Psoas muscle (tissue), 8 donors: ENCODE data around the gene LRPAP1. TPM values are rescaled to one million over a fixed set of nuclear protein-coding genes. Genes with fewer than 3 reads are reported as not detected.
"Not testable (repeated sequence)": the region's sequence is repeated elsewhere in the genome, so short reads cannot be mapped to it uniquely, and the experiment has no call there.

Source experiments
- ATAC-seq, 4 donors: fragments of 200-7000 bp; cut with Tn5 transposase; one replicate each; pipeline ENCODE4 v1.9.1; 2020; ENCODE audit warnings: moderate library complexity in 3 of 4, mild to moderate bottlenecking in 2 of 4
- DNase-seq, 2 donors: peaks; one replicate each; pipeline ENCODE4 v3.0.0-alpha.2; 2020
- H3K27ac ChIP-seq: fragments of 200-600 bp; one replicate; pipeline ENCODE4 v1.8.0; 2022
- H3K27me3 ChIP-seq, 3 donors: fragments of 200-600 bp in 1 of 3; one replicate each; pipeline versions ENCODE4 v1.6.1 to v1.8.0; 2013 to 2022; ENCODE audit warnings: low read length in 2 of 3, mild to moderate bottlenecking in 2 of 3, moderate library complexity in 1 of 3; ENCODE audit not compliant: insufficient read depth in 3 of 3
- H3K36me3 ChIP-seq, 2 donors: fragments of 200-600 bp in 1 of 2; one replicate each; pipeline versions ENCODE4 v1.6.1 to v1.8.0; 2013 to 2022; ENCODE audit warnings: low read depth in 1 of 2, mild to moderate bottlenecking in 1 of 2, moderate library complexity in 1 of 2; ENCODE audit not compliant: insufficient read depth in 1 of 2
- H3K4me1 ChIP-seq: fragments of 200-600 bp; one replicate; pipeline ENCODE4 v1.8.0; 2022
- H3K4me3 ChIP-seq: fragments of 200-600 bp; one replicate; pipeline ENCODE4 v1.8.0; 2022; ENCODE audit warnings: mild to moderate bottlenecking
- H3K9me3 ChIP-seq: fragments of 200-600 bp; one replicate; pipeline ENCODE4 v1.8.0; 2022
- WGBS, 3 donors: extraction: QIAGEN DNeasy Blood & Tissue Kit; methylation state at CpG; one replicate each; pipeline versions ENCODE4 v1.1.6 to v1.1.7; 2013; 5-methylcytosine and 5-hydroxymethylcytosine counted together
- intact Hi-C, 2 donors: fragments of 100-400 bp; cut with DNase I; formaldehyde crosslinking; loops; one replicate each; pipeline versions ENCODE4 v1.11.0 to v1.14.2; 2022
- polyA plus RNA-seq, 3 donors: library from polyadenylated mRNA; stranded (reverse); fragments of 200-250 nt; gene quantifications; one replicate each; pipeline ENCODE4 v1.2.3, GENCODE V29; 2013
- total RNA-seq, 4 donors: library from RNA; stranded (reverse); fragmentation: NEBNext Ultra II Directional in 2 of 4; extraction: Animal tissue kit (Norgen Biotek cat#: 25700) in 2 of 4; gene quantifications; one replicate each; pipeline versions ENCODE4 v1.2.1 to v1.2.4, GENCODE V29; 2021 to 2023
- donor health status: healthy with polysubstance abuse.
- donor health status: DM: no; HTN: no; CAD: no; lungs with moderate emphysema.
- donor health status: Bipolar disorder and iron deficiency.
- donor health status: healthy.
- donor health status: DM: yes; HTN: yes; CAD: no.
- donor health status: DM: no; HTN: no; CAD: no.
- donor health status: DM: no; HTN: no; CAD: no.
- donor health status: DM: yes; HTN: yes; CAD: no.

Gene LRPAP1
- total and polyA plus RNA-seq, 7 donors = 73.7 to 123 (median 105) TPM

DNA sequence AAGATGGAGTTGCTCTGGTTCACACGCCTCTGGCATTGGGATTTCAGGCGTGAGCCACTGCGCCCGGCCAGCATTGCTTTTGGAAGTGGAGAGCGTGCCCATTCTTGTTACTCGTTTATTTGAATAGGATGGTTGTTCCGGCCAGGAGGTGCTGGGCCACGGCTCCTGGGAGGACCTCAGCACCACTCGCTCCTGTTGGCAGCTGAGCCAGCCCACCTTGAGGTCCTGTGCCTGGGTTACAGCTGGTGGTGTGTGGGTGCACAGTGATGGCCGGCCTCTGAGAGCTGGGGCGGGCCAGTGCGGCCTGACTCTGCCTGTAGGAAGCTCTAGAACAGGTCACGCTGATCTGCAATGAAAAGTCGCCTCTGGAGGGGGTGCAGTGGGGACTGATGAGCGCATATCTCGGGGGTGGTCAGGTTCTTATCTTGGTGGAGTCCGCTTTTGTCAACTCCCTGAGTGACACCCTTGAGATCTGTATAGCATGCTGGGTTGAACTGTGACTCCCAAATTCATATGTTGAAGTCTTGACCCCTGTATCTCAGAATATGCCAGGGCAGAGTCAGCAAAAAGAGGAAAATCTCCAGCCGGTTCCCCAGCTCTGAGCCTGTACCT is 23.3 kb upstream of the LRPAP1 start:
- H3K9me3 ChIP-seq, H3K36me3 ChIP-seq, H3K27me3 ChIP-seq, H3K4me1 ChIP-seq, H3K4me3 ChIP-seq, intact Hi-C loops, ATAC-seq, H3K27ac ChIP-seq, DNase-seq: not testable (repeated sequence)
- WGBS, 3 donors = 79 to 80% (median 80%) methylated on average over 18 of the region's 18 CpGs

DNA sequence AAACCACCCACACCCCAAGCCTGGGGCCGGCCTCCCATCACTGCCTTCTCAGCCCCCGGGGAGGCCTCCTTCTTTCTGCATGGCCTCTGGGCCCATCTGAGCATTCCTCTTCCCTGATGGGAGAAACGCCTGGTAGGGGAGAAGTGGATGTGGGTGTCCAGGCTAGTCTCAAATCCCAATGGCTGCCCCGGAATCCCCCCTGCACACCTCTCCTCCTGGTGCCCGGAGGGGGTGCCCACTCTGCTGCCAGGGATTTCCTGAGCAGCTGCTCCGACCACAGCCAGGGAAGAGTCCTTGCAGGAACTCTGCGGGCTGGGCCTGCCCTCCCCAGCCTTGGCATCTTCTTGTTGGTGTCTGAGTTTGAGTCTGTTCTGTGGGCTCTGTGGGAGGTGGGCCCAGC is 19.1 kb upstream of the LRPAP1 start:
- H3K9me3 ChIP-seq, H3K27ac ChIP-seq, ATAC-seq, H3K4me1 ChIP-seq, DNase-seq, H3K4me3 ChIP-seq, H3K36me3 ChIP-seq, intact Hi-C loops, H3K27me3 ChIP-seq: not testable (repeated sequence)
- 85 to 91% (median 87%) methylated on average over 5 of the region's 7 CpGs for WGBS, 3 donors

DNA sequence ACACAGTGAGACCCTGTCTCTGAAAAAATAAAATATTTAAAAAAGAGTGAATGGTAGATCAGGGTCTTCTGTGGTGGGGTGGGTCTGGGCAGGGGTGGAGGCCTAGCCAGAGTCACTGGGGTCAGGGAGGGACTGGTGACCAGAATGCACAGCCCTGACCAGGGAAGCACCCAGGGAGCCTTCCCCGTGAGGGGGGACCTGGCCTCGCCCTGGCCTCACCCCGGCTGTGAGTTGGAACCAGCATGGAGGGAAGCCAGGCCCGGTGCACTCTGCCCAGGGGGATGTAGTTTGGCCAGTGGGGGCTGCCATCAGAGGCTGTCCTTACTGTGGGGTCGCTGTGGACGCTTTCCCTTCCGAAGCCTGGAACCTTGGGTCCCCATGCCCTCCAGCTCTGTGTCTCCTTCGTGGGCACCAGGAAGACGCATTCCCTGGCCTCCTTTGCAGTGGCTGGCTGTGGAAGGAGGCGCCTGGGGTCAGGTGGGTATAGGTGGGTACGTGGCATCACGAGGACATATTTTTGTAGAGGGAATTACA is 18.6 kb upstream of the LRPAP1 start:
- H3K27ac ChIP-seq, H3K4me3 ChIP-seq, H3K27me3 ChIP-seq, H3K9me3 ChIP-seq, intact Hi-C loops, H3K36me3 ChIP-seq, DNase-seq, H3K4me1 ChIP-seq, ATAC-seq: not testable (repeated sequence)
- 89 to 93% (median 91%) methylated on average over 10 to 12 of the region's 12 CpGs for WGBS, 3 donors

DNA sequence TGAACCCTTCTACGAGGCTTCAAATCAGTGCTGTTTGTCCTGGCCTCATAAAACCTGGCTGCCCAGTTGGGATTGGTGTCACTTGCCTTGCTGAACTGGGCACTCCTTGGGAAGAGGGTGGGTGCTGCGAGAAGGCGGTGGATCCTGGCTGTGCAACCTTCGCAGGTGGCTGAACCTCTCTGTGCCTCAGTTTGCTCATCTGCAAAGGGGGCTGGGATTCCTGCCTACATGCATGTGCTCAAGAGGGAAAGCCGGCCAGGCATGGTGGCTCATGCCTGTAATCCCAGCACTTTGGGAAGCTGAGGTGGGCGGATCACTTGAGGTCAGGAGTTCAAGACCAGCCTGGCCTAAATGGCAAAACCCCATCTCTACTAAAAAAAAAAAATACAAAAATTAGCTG is 17.8 kb upstream of the LRPAP1 start:
- H3K36me3 ChIP-seq, H3K4me3 ChIP-seq, intact Hi-C loops, H3K4me1 ChIP-seq, ATAC-seq, H3K27me3 ChIP-seq, DNase-seq, H3K9me3 ChIP-seq, H3K27ac ChIP-seq: not testable (repeated sequence)
- WGBS, 3 donors = 93 to 95% (median 93%) methylated on average over 6 of the region's 6 CpGs

DNA sequence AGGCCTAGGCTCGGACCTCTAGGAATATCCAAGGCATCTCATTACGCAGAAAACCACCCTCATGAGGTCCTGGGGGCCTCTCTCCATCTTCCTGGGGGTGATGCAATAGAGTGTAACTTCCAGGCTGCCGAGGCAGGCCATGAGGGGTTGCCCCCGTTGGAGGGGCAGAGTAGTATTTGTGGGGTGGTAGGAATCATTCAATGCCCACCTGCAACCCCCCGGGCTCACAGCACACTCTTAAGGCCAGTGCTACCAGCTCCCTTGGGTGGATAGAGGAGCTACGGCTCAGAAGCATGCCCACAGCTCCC is 17.4 kb upstream of the LRPAP1 start:
- intact Hi-C loops, H3K4me3 ChIP-seq, H3K36me3 ChIP-seq, H3K4me1 ChIP-seq, H3K9me3 ChIP-seq, ATAC-seq, DNase-seq, H3K27ac ChIP-seq, H3K27me3 ChIP-seq: not testable (repeated sequence)
- WGBS, 3 donors = 73 to 91% (median 81%) methylated on average over 4 to 5 of the region's 6 CpGs

DNA sequence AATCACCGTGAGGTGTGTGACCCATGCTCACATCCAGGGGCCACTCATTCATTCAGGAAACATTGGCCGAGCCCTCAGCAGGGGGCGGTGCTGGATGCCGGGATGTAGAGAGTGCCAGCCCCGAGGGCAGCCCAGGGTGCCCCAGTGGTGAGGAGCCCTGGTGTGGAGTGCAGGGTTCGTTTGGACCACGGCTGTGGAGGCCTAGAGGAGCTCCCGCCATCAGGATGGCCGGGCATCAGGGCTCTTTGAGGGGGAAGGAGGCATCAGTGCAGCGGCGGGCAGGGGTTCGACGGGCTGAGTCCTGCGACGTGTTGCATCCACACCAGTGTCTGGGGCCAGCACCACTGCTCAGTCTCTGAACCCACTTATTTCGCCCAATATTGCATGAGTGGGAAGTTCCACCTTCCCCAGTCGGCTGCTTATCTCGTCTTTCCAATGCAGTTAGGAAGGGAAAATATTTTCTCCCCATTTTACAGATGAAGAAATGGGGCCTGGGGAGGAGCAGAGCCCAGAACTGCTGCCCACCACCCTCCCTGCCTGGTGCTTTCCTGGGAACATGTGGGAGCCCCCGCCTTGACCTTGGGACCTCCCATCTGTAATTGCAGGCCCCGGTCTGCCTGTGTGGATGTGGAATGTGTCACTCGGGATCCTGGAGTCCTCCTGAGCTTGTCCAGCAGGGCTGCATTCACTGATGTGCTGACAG is 16.9 kb upstream of the LRPAP1 start:
- H3K27me3 ChIP-seq, ATAC-seq, intact Hi-C loops, H3K27ac ChIP-seq, DNase-seq, H3K4me1 ChIP-seq, H3K4me3 ChIP-seq, H3K9me3 ChIP-seq, H3K36me3 ChIP-seq: not testable (repeated sequence)
- 81 to 86% (median 85%) methylated on average over 16 to 21 of the region's 21 CpGs for WGBS, 3 donors

DNA sequence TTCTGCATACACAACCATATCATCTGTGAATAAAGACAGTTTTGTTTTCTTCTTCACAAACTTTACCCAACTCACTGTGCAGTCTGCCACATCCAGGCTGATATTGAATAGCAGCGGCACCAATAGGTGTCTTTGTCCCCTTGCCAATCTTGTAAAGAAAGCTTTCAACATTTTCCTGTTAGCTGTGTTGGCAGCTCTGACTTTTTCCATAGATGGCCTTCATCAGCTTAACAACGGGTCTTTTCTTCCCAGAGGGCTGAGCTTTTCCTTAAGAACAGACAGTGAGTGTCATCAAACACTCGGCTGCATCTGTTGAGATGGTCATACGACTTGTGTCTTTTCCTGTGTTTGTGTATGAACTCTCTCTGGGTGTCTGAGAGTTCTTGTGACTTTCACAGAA is 14.5 kb upstream of the LRPAP1 start:
- H3K27ac ChIP-seq, H3K27me3 ChIP-seq, H3K4me3 ChIP-seq, H3K36me3 ChIP-seq, ATAC-seq, intact Hi-C loops, H3K9me3 ChIP-seq, DNase-seq, H3K4me1 ChIP-seq: not testable (repeated sequence)
- 40 to 52% (median 44%) methylated on average over 4 of the region's 4 CpGs for WGBS, 3 donors

DNA sequence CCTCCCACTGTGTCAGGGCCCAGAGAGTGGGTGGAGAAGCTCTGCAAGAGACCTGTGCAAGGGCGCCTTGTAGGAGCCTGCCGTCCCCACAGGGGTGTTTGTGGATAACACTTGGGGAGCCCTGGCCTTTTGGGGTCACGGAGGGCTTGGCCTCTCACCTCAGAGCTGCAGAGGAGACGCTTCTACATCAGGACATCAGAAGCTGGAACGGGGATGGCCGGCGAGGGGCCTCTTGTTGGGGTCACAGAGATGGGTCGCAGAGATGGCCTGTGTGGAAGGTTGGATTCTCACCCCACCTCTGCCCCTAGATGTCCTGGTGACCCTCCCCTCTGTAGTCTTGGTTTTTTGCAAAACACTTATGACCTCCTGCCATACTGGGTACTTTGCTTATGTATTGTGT is 13.1 kb upstream of the LRPAP1 start:
- 88 to 94% (median 91%) methylated on average over 8 of the region's 8 CpGs for WGBS, 3 donors
- H3K36me3 ChIP-seq, H3K27me3 ChIP-seq, H3K27ac ChIP-seq, H3K4me1 ChIP-seq, H3K9me3 ChIP-seq, intact Hi-C loops, DNase-seq, H3K4me3 ChIP-seq, ATAC-seq: not testable (repeated sequence)

DNA sequence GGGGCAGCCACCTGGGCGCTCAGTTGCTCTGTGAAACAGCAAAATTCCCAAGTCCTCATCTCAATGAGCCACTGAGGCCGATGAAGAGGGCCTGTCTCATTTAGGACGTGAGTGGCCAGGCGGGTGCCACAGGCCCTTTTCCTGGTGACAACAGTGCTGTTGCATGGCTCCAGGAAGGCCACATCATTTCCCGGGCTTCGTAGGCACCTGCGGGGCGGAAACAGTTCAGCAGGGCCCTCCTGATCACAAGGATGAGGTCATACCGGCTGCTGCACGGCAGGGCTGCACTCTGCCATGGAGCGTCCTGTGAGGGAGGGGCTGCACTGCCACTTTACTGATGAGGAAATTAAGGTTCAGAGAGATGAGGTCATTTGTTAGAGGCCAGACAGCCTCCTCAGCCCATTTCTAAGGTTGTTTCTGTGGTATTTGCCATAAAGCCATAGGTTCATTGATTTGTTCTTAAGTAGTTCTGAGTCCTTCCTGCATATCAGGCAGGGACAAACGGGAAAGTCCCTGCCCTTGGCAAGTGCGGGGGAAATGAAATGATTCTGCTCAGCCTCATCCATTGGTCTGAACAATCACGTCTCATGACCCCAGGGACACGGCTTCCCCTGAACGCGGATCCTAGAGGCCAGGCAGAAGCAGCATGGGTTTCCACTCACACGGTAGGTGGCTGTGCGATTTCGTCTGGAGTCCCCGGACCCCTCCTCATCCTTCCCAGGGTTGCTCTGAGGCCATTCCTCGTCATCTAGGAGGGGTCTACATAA is 12.2 kb upstream of the LRPAP1 start:
- DNase-seq, ATAC-seq, H3K36me3 ChIP-seq, H3K27me3 ChIP-seq, H3K9me3 ChIP-seq, H3K4me1 ChIP-seq, intact Hi-C loops, H3K4me3 ChIP-seq, H3K27ac ChIP-seq: not testable (repeated sequence)
- 50 to 59% (median 53%) methylated on average over 20 to 22 of the region's 22 CpGs for WGBS, 3 donors

DNA sequence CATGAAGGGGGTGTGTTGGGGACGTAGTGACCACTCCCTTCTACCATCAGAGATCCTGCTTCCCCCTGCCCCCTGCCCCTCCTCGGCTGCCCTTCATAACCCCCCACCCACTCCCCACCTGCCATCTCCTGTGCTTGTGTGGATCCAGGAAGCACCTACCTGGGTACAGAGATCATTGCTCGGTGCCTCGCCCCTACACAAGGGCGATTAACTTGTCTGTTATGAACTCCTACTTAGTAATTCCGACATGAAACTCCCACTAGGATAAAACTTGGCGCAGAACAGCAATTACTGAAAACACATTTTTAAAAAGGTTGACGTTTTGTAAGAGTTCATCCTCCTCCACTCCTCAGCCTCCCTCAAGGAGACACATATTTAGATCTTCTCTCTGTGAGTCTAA is 11.2 kb upstream of the LRPAP1 start:
- H3K4me3 ChIP-seq, H3K27me3 ChIP-seq, ATAC-seq, H3K36me3 ChIP-seq, H3K9me3 ChIP-seq, intact Hi-C loops, H3K27ac ChIP-seq, DNase-seq, H3K4me1 ChIP-seq: not testable (repeated sequence)
- 71 to 77% (median 72%) methylated on average over 7 to 8 of the region's 8 CpGs for WGBS, 3 donors

DNA sequence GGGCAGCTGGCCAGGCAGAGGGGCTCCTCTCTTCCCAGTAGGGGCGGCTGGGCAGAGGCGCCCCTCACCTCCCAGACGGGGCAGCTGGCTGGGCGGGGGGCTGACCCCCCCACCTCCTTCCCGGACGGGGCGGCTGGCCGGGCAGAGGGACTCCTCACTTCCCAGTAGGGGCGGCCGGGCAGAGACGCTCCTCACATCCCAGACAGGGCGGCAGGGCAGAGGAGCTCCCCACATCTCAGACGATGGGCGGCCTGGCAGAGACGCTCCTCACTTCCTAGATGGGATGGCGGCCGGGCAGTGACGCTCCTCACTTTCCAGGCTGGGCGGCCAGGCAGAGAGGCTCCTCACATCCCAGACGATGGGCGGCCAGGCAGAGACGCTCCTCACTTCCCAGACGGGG is 6.7 kb upstream of the LRPAP1 start:
- not testable (repeated sequence) for H3K4me1 ChIP-seq, ATAC-seq, H3K36me3 ChIP-seq, H3K27ac ChIP-seq, DNase-seq, H3K9me3 ChIP-seq, H3K27me3 ChIP-seq, H3K4me3 ChIP-seq
- intact Hi-C loops = loop anchor here in 1 of 2 donors (10.0 kb wide), 1 partner anchor 406 kb away; no protein-coding TSS in a partner anchor
- WGBS, 3 donors = 94 to 96% (median 96%) methylated on average over 20 to 22 of the region's 23 CpGs
